HG02973 (cell line): ENCODE results near the gene FHAD1.

ENCODE experiments used
- ATAC-seq: cut with Tn5 transposase; IDR thresholded peaks from one replicate; pipeline ENCODE4 v1.9.1; 2021; ENCODE audit warnings: moderate library complexity; ENCODE audit not compliant: unreplicated experiment

Gene FHAD1

GRCh38 chr1:15390667-15391066, 143.6 kb downstream of the FHAD1 start:
- ATAC-seq: no peak

GRCh38 chr1:15391366-15391765, 144.3 kb downstream of the FHAD1 start:
- ATAC-seq: no peak

DNA sequence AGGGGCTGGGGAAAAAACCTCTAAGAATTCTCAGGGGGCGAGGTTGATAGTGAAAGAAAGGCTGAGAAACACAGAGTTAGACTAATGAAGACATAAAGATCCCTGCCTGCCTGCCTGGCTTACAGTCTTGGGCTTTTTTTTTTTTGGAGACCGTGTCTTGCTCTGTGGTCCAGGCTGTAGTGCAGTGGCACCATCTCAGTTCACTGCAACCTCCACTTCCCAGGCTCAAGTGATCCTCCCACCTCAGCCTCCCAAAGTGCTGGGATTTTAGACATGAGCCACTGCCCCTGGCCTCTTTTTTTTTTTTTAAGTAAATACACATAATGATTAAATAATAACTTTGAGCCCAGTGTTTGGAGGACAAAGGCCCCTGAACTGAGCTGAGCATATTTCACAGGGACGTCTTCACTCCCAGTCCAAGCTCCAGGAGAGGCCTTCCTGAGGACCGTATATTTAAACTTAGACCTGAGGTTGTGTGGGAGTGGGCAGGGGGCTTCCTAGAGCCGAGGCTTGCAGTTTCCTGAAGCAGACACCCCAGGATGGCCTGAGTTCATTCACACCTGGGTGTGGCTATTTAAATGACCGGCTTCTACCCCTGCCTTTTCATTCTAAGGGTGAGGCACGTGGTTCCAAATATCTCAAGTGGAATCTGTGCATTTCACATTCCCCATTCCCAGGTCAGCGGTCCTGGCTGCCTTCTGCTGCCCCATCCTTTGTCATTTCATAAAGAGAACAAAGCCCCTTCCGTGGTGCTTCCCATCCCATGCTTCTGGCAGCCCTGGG, 146.6 kb downstream of the FHAD1 start:
- no peak for ATAC-seq

DNA sequence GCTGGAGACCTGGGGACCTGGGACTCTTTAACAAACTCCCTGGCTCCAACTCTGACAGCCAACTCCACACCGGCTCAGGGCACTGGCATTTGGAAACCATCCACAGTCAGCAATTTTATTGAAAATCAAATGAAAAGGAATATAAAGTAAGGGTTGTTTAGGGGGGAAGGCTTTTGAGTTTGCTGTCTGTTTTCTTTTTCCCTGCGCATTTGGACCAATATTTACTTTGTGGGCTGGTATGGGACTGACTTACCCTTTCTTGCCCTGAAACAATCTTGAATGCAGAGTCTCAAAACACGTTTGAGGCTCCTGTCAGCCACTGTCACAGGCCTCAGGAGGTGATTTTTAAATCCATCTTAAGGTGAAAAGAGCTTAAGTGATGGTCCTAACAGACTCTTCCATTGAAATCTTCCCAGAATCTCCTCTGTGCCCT, 147.3 kb downstream of the FHAD1 start:
- no peak for ATAC-seq

DNA sequence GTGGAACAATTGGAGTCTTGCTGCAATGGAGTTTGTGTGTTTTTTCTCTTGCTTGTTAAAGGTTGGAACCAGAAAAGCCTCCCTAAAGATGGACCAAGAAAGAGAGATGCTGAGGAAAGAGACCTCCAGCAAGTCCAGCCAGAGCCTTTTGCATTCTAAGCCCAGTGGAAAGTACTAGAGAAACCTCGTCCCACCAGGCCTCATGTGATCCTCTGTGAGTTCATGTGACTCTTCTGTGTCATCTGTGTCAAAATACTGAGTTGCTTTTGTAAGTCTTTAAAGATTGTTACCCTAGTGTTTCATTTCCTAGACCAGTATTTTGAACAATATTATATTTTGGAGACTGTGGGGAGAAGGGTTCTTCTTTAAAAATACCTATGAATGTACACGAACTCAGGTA, 150.2 kb downstream of the FHAD1 start:
- ATAC-seq: no peak

DNA sequence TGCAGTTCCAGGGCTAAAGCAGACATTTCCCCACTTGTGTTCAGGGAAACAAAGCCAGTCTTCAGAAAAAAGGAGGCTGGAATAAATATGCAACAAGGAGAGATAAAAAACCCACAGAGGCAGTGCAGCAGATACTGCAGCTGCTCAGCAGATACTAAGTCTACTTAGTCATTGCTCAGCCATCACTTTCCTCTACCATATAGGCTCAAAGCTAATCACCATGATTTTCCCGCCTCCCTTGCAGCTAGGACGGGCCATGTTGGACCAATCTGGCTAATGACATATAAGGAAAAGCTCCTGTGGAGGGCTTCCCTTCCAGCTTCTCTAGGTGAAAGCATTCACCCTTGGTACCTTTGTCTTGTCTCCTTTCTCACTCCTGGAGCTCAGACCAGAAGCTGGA, 152.7 kb downstream of the FHAD1 start:
- no peak for ATAC-seq

GRCh38 chr1:15400627-15401026, 153.6 kb downstream of the FHAD1 start:
- no peak for ATAC-seq

- ATAC-seq: no peak
Observed at GRCh38 chr1:15401391-15402055, 154.5 kb downstream of the FHAD1 start.

GRCh38 chr1:15402809-15403450, 155.9 kb downstream of the FHAD1 start:
- ATAC-seq: no peak

- no peak for ATAC-seq
Observed at GRCh38 chr1:15403962-15404580, 157.0 kb downstream of the FHAD1 start.

DNA sequence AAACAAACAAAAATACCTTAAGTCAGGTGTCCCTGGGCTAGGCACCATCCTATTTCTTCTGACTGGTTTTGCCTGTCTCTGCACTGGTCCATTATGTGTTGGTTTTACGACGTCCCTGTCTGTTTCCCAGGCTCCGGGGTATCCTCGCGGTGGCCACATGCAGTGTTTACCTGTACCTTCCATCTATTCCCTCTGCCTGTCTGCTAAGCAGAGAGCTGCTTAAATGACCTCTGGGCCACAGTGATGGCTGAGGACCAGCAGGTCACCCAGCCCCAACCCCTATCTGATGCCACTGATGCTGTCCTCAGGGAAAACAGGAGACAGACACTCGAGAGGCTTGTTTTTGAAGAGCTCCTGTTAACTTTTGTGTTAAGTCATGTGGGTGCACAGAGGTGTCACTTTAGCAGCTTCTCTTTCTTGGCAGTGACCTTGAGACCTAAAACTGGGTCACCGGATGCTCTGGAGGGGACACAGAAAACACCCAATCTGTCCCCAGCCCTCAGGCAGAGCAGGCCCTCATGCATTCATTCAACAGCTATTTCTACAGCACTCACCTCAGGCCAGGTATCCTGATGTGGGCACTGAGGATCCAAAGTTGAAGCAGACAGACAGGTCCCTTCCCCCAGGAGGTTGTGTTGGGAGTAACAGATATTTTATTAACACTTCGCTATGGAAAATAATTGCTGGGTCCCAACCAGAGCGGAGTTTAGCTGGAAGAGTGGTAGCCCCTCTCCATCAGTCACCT, 158.3 kb downstream of the FHAD1 start:
- no peak for ATAC-seq

DNA sequence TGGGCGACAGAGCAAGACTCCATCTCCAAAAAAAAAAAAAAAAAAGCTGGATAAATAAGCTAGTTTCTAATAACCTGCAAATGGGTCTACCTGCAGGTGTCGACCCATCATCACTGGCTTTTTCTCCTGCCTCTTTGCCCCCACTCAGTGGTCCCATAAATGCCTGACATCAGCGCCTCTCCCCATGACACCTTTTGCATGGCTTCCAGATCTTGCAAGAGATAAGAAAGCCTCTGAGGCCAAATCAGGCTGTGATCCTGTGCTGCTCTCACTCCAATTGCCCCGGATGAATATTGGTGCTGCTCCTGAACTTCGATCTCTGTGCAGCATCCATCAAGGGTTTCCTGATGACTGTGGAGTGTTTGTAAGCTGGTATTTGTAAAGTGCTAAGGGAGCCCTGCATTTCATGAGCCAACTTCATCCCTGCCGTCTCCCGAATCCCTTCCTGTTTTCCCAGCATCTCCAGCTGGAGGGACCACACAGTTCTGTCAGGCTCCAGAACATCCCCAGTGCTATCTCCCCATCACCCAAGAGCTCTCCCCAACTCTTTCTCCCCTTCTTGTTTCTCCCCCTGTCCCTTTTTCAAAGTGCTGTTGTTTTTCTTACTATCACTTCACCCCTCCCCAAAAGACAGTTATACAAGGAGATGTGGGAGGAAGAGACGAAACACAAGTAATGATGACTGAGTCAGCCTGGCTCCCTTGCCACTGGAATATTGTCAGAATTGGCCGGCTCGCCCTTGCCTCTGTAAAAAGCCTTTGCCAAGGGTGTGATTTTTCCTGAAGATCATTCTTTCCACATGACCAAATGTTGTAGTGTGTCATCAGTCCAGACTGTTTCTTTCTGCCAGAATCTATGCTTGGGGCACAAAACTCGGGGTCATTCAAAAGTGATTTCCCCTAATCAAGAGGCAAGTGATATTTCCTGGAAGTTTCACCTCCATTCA, 159.9 kb downstream of the FHAD1 start:
- no peak for ATAC-seq

DNA sequence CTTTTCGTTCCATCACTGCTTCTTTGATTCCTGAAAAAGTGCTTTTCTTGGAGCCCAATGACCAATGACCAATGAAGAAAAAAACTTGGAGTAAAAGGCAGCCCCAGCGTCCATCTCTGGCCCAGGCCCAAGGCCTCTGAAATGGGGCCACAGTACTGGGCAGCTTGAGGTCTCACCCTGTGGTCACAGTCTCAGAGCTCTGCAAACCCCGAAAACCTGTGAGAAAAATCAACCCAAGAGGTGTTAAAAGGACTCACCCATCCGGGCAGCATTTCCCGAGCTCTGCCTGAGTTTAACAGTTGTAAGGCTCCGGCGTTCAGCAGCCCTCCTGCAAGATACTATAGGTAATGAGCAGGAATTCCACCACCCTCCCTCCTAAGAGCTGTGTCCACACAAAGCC, 160.6 kb downstream of the FHAD1 start:
- no peak for ATAC-seq

- ATAC-seq: no peak
Observed at GRCh38 chr1:15408890-15409387, 161.9 kb downstream of the FHAD1 start.

DNA sequence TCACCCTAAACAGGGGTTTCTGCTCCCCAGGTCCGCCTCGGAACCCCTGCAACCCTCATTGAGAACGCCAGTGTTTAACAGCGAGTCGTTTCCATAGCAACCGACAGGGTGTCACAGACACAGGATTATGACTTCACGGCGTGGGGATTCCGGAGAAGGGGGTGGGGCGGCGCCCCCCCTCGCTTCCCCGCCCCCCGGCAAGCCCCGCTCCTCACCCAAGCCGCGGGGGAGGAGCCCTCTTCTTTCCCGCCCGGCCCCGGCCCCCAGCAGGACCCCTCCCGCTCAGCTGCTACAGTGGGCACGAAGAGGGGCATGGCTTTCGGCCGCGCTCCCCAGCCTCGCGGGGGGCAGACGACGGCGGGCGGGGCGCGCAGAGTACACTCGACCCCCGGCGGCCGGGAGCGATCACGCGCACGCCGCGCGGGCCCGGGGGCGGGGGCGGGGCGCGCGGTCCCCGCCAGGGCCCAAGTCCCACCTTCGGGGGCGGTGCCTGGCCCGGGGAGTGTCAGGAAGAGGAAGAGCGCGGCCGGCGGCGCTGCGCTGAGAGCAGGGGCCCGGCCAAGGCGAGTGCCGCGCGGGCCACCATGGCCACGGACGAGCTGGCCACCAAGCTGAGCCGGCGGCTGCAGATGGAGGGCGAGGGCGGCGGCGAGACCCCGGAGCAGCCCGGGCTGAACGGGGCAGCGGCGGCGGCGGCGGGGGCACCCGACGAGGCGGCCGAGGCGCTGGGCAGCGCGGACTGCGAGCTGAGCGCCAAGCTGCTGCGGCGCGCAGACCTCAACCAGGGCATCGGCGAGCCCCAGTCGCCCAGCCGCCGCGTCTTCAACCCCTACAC, 162.6 kb downstream of the FHAD1 start, which contains the start of gene EFHD2:
EFHD2 (plus strand) TSS at position 501 of the 835 bp plus-strand sequence; CDS start at position 585, 84 bp downstream.
- ATAC-seq: peak; percentile 69

GRCh38 chr1:15410223-15410883, 163.3 kb downstream of the FHAD1 start:
- no peak for ATAC-seq

DNA sequence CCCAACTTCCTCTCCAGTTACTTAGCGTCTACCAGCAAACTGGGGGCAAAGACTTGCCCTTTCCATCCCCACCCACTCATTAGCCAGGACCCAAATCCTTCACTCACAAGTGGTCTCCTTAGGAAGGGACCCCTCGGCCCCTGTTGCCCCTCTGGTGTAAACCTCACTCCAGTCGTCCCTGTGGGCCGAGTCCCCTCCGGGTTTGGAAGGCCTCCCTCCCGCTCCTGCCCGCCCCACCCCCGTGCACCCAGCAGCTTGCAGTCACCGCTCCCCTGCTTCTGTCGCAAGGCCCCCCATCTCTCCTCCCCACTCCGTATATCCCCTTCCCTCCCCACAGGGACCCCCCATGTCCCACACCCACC, 163.8 kb downstream of the FHAD1 start:
- ATAC-seq: no peak

DNA sequence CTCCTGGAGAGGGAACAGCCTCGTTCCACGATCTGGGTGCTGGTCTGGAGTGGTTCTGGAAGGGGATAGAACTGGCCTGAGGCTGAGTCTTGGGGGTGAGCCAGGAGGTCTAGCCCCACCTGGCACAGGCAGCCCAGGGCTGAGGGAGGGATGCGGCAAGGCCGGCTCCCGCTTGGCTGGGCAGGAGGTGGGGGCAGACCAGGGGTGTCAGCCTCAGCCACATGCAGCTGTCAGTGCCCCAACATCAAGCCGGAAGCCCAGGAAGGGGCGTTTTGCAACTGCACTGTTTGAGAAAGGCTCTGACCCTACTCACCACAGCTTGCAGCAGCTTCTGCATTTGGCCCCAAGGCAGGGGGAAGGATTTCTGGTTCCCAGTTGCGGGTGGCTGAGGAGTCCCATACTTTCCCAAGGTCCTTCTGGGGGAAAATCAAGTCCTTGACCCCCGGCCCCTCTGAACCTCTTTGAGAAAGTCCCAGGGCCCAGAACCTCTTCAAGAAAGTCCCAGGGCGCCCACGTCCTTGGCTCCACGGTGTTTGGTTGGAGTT, 164.6 kb downstream of the FHAD1 start:
- peak; percentile 31 for ATAC-seq
